ENCODE measurements around the gene TENT4A.

DNA sequence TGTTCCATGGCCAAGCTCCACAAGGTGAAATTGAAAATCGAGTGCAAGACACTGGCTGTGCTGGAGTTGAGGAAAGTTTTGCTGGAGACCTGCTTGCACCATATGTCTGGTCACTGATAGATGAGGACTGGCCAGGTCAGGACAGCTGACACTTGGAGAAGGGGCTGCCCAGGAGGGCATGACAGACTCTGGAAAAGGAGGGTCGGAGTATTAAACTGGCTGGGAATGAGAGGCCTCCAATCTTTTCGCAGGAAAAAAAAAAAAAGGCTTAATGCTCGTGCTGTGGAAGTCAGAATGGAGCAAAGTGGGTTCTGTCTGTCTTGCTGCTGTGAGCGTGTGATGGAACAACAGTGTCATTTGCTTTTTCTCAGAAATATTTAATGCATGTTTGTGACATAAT is 5.5 kb downstream of the TENT4A start:
- TF ChIP-seq, protein P1, sequence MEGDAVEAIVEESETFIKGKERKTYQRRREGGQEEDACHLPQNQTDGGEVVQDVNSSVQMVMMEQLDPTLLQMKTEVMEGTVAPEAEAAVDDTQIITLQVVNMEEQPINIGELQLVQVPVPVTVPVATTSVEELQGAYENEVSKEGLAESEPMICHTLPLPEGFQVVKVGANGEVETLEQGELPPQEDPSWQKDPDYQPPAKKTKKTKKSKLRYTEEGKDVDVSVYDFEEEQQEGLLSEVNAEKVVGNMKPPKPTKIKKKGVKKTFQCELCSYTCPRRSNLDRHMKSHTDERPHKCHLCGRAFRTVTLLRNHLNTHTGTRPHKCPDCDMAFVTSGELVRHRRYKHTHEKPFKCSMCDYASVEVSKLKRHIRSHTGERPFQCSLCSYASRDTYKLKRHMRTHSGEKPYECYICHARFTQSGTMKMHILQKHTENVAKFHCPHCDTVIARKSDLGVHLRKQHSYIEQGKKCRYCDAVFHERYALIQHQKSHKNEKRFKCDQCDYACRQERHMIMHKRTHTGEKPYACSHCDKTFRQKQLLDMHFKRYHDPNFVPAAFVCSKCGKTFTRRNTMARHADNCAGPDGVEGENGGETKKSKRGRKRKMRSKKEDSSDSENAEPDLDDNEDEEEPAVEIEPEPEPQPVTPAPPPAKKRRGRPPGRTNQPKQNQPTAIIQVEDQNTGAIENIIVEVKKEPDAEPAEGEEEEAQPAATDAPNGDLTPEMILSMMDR (IDR thresholded peaks at IDR 0.05), result no peak
- TF ChIP-seq POLR2A (IDR thresholded peaks at IDR 0.05), result no peak

Measured in right lobe of liver (tissue), 4 donors.